Esophagus muscularis mucosa (tissue), 4 donors: ENCODE results near the gene ELAC2. TPM values are rescaled to one million over a fixed set of nuclear protein-coding genes. Genes with fewer than 3 reads are reported as not detected.
A peak's percentile ranks its signal among the peaks of the same experiment; 100 is the strongest.

Experiments used
- DNase-seq: peaks from one replicate; pipeline ENCODE4 v3.0.0-alpha.2; 2017; ENCODE audit errors: extremely low spot score
- H3K27ac ChIP-seq, 4 donors: fragments of 200-600 bp; sonication (generic); replicated peaks in 1 of 4; 1 replicate in 3 of 4; 2 replicates in 1 of 4; pipeline ENCODE4 v1.5.1; 2016 to 2019; ENCODE audit warnings: mild to moderate bottlenecking in 1 of 4
- H3K27me3 ChIP-seq, 4 donors: fragments of 200-600 bp; sonication (generic); one replicate each; pipeline versions ENCODE4 v1.5.1 to v1.6.0; 2016 to 2019
- H3K36me3 ChIP-seq, 4 donors: fragments of 200-600 bp; sonication (generic); one replicate each; pipeline ENCODE4 v1.5.1; 2016 to 2019
- H3K4me1 ChIP-seq, 4 donors: fragments of 200-600 bp; sonication (generic); one replicate each; pipeline ENCODE4 v1.5.1; 2016 to 2019
- H3K4me3 ChIP-seq, 4 donors: fragments of 200-600 bp; sonication (generic); 1 replicate in 2 of 4; 2 replicates in 2 of 4; pipeline ENCODE4 v1.5.1; 2016 to 2019; ENCODE audit warnings: mild to moderate bottlenecking in 4 of 4, moderate library complexity in 1 of 4
- H3K9me3 ChIP-seq, 4 donors: fragments of 200-600 bp; sonication (generic); 1 replicate in 3 of 4; 2 replicates in 1 of 4; pipeline ENCODE4 v1.5.1; 2016 to 2019
- CTCF ChIP-seq, 3 experiments: fragments of 200-600 bp in 2 of 3; fragments of 450-650 bp in 1 of 3; sonication (generic) in 2 of 3; IDR thresholded peaks; one replicate each; pipeline ENCODE4 v1.5.1; 2017 to 2019; ENCODE audit warnings: antibody characterized with exemption in 3 of 3, mild to moderate bottlenecking in 2 of 3, moderate library complexity in 1 of 3
- EP300 ChIP-seq: sonication (generic); formaldehyde crosslinking; IDR thresholded peaks from one replicate; pipeline ENCODE4 v1.6.1; 2017; ENCODE audit warnings: antibody characterized with exemption
- POLR2A ChIP-seq: fragments of 450-650 bp; IDR thresholded peaks from one replicate; pipeline ENCODE4 v1.6.1; 2017; ENCODE audit warnings: antibody characterized with exemption, moderate library complexity, mild to moderate bottlenecking, low read depth
- POLR2AphosphoS5 ChIP-seq, 2 donors: sonication (generic); formaldehyde crosslinking; IDR thresholded peaks; one replicate each; pipeline ENCODE4 v1.6.1; 2017; ENCODE audit warnings: antibody characterized with exemption in 2 of 2
- WGBS: methylation state at CpG from one replicate; pipeline ENCODE4 v1.1.5; 2018; 5-methylcytosine and 5-hydroxymethylcytosine counted together
- intact Hi-C: fragments of 100-400 bp; cut with DNase I; formaldehyde crosslinking; loops from one replicate; pipeline ENCODE4 v1.15.1; 2023
- total RNA-seq, 4 donors: library from RNA; depleted of rRNA; stranded (reverse); fragments of >200 nt; gene quantifications; one replicate each; pipeline versions ENCODE4 v1.1.0 to v1.2.1, GENCODE V29; 2016

The ELAC2 gene
- total RNA-seq, 4 donors from 2014 or later, result 55.5 to 94.7 (median 90.1) TPM

GRCh38 chr17:12987120-12987519 is 30.7 kb downstream of the ELAC2 start:
- WGBS, result 78% methylated on average over 12 of the region's 12 CpGs
- Histone ChIP-seq H3K27me3 (no peaks in the 10 kb centered on the region), H3K9me3 (no peaks in the 10 kb centered on the region), H3K27ac (no peak overlapping the region), H3K36me3 (peaks cover 18 to 27% (median 23%) of the 10 kb centered on the region in 4 donors), H3K4me1 (peaks cover 20 to 28% (median 25%) of the 10 kb centered on the region in 4 donors), H3K4me3 (no peak overlapping the region)
- intact Hi-C loops, result no loop called here
- TF ChIP-seq POLR2A (no peak), POLR2AphosphoS5 (IDR thresholded peaks at IDR 0.05) (no peak), EP300 (no peak), CTCF (IDR thresholded peaks at IDR 0.05) (no peak)
- DNase-seq, result no peak

- DNase-seq, result no peak
- Histone ChIP-seq H3K4me1 (peaks cover 20 to 28% (median 25%) of the 10 kb centered on the region in 4 donors), H3K27me3 (no peaks in the 10 kb centered on the region), H3K27ac (peak overlapping the region in 1 of 4 donors; percentile 65), H3K9me3 (no peaks in the 10 kb centered on the region), H3K36me3 (peaks cover 8 to 12% (median 8%) of the 10 kb centered on the region in 4 donors), H3K4me3 (no peak overlapping the region)
- WGBS, result 55% methylated on average over 14 of the region's 14 CpGs
- TF ChIP-seq POLR2AphosphoS5 (IDR thresholded peaks at IDR 0.05), result no peak
- no peak for TF ChIP-seq POLR2A
- TF ChIP-seq CTCF (IDR thresholded peaks at IDR 0.05), result no peak
- TF ChIP-seq EP300, result no peak
- intact Hi-C loops, result no loop called here
Measured at GRCh38 chr17:12985431-12986293, 32.2 kb downstream of the ELAC2 start.

- DNase-seq, result no peak
- Histone ChIP-seq H3K4me3 (peak overlapping the region in 3 of 4 donors; percentile 7 to 19 (median 17)), H3K9me3 (no peaks in the 10 kb centered on the region), H3K27me3 (no peaks in the 10 kb centered on the region), H3K27ac (peak overlapping the region; percentile 56 to 67 (median 64)), H3K4me1 (peaks cover 17 to 28% (median 24%) of the 10 kb centered on the region in 4 donors), H3K36me3 (no peaks in the 10 kb centered on the region)
- intact Hi-C loops, result no loop called here
- TF ChIP-seq EP300 (no peak), CTCF (IDR thresholded peaks at IDR 0.05) (no peak), POLR2AphosphoS5 (IDR thresholded peaks at IDR 0.05) (peak in 1 of 2 donors; percentile 31)
- 62% methylated on average over 21 of the region's 21 CpGs for WGBS
Measured at GRCh38 chr17:12983991-12984884, 33.6 kb downstream of the ELAC2 start.

GRCh38 chr17:12982224-12982623 is 35.6 kb downstream of the ELAC2 start:
- no peak for TF ChIP-seq EP300
- TF ChIP-seq CTCF (IDR thresholded peaks at IDR 0.05), result no peak
- TF ChIP-seq POLR2AphosphoS5 (IDR thresholded peaks at IDR 0.05), result no peak
- no peak for TF ChIP-seq POLR2A
- Histone ChIP-seq H3K4me3 (no peak overlapping the region), H3K4me1 (peaks cover 17 to 28% (median 24%) of the 10 kb centered on the region in 4 donors), H3K27ac (no peak overlapping the region), H3K9me3 (no peaks in the 10 kb centered on the region), H3K27me3 (no peaks in the 10 kb centered on the region), H3K36me3 (no peaks in the 10 kb centered on the region)
- intact Hi-C loops, result no loop called here
- WGBS, result 74% methylated on average over 6 of the region's 6 CpGs
- no peak for DNase-seq
